ENCODE measurements around the gene SUMF1. TPM values are rescaled to one million over a fixed set of nuclear protein-coding genes. Genes with fewer than 3 reads are reported as not detected.
A peak's percentile ranks its signal among the peaks of the same experiment; 100 is the strongest.

The SUMF1 gene
- polyA plus RNA-seq, 3 donors, result 25.7 to 80.4 (median 74.2) TPM

- Histone ChIP-seq H3K4me3 (replicated peaks in 1 of 3; ENCODE audit: low read depth in 2 of 3, low read length in 3 of 3) (no peak overlapping the region), H3K4me2 (replicated peaks; ENCODE audit: extremely low read depth, low read length, poor library complexity, severe bottlenecking) (no peak overlapping the region), H3K4me1 (ENCODE audit: control insufficient read depth in 1 of 2, insufficient read depth in 2 of 2, low read length in 2 of 2) (peaks cover 48% of the 10 kb centered on the region in 2 donors), H2AFZ (ENCODE audit: insufficient read depth, low read depth, low read length, poor library complexity, severe bottlenecking) (no peak overlapping the region), H3K36me3 (replicated peaks in 1 of 2; ENCODE audit: control insufficient read depth in 1 of 2, insufficient read depth in 2 of 2, low read length in 2 of 2) (peaks cover 8 to 26% of the 10 kb centered on the region in 2 donors), H3K79me2 (ENCODE audit: insufficient read depth, low read length) (peaks cover 69% of the 10 kb centered on the region), H3K9ac (ENCODE audit: insufficient read depth, low read length, poor library complexity, severe bottlenecking) (no peak overlapping the region), H4K20me1 (ENCODE audit: insufficient read depth, low read length) (no peaks in the 10 kb centered on the region), H3K27me3 (ENCODE audit: control insufficient read depth in 2 of 2, insufficient read depth in 2 of 2, low read length in 2 of 2) (no peaks in the 10 kb centered on the region), H3K27ac (ENCODE audit: low read depth in 1 of 2, low read length in 2 of 2) (peak overlapping the region; percentile 19 to 70), H3K9me3 (replicated peaks in 1 of 2; ENCODE audit: control insufficient read depth in 1 of 2, insufficient read depth in 1 of 2, low read length in 2 of 2) (no peaks in the 10 kb centered on the region)
- no peak for DNase-seq
- Mint-ChIP-seq H3K4me3 (no peak overlapping the region), H3K36me3 (peaks cover 32 to 37% of the 10 kb centered on the region in 2 donors), H3K27me3 (ENCODE audit: low read depth in 3 of 3) (peaks cover 0 to 2% (median 0%) of the 10 kb centered on the region in 3 donors), H3K9me3 (no peaks in the 10 kb centered on the region), H3K27ac (peak overlapping the region in 6 of 7 donors; percentile 34 to 85 (median 61)), H3K4me1 (peaks cover 56% of the 10 kb centered on the region)
- intact Hi-C loops (cut with micrococcal nuclease), result no loop called here
- TF ChIP-seq CTCF (IDR thresholded peaks at IDR 0.05), result no peak
- WGBS (ENCODE audit: insufficient coverage), result 51% methylated on average over 5 of the region's 8 CpGs
These were observed 41.2 kb upstream of the SUMF1 start for GRCh38 chr3:4508048-4508981.

- H3K27me3 Mint-ChIP-seq (ENCODE audit: low read depth in 3 of 3), result peaks cover 0 to 2% (median 0%) of the 10 kb centered on the region in 3 donors
- WGBS (ENCODE audit: insufficient coverage), result 0% methylated on average over 1 of the region's 5 CpGs
These were observed 40.0 kb upstream of the SUMF1 start for GRCh38 chr3:4507024-4507596.

More at GRCh38 chr3:4507024-4507596, 40.0 kb upstream of the SUMF1 start:
- Mint-ChIP-seq H3K4me1 (peaks cover 64% of the 10 kb centered on the region), H3K4me3 (peak overlapping the region in 1 of 2 donors; percentile 56), H3K9me3 (peaks cover 0 to 2% (median 0%) of the 10 kb centered on the region in 7 donors), H3K27ac (peak overlapping the region; percentile 54 to 89 (median 82)), H3K36me3 (peaks cover 27 to 30% of the 10 kb centered on the region in 2 donors)
- no peak for TF ChIP-seq CTCF (IDR thresholded peaks at IDR 0.05)
- H3K27me3 ChIP-seq (ENCODE audit: control insufficient read depth in 2 of 2, insufficient read depth in 2 of 2, low read length in 2 of 2), result no peaks in the 10 kb centered on the region
- intact Hi-C loops (cut with micrococcal nuclease), result no loop called here
- no peak overlapping the region for H3K9ac ChIP-seq (ENCODE audit: insufficient read depth, low read length, poor library complexity, severe bottlenecking)
- H3K27ac ChIP-seq (ENCODE audit: low read depth in 1 of 2, low read length in 2 of 2), result peak overlapping the region in 1 of 2 donors; percentile 70
- peaks cover 3 to 26% of the 10 kb centered on the region in 2 donors for H3K36me3 ChIP-seq (replicated peaks in 1 of 2; ENCODE audit: control insufficient read depth in 1 of 2, insufficient read depth in 2 of 2, low read length in 2 of 2)
- H2AFZ ChIP-seq (ENCODE audit: insufficient read depth, low read depth, low read length, poor library complexity, severe bottlenecking), result no peak overlapping the region
- H3K4me2 ChIP-seq (replicated peaks; ENCODE audit: extremely low read depth, low read length, poor library complexity, severe bottlenecking), result peak overlapping the region; percentile 16
- no peak for DNase-seq
- H3K4me1 ChIP-seq (ENCODE audit: control insufficient read depth in 1 of 2, insufficient read depth in 2 of 2, low read length in 2 of 2), result peaks cover 55 to 57% of the 10 kb centered on the region in 2 donors
- no peaks in the 10 kb centered on the region for H4K20me1 ChIP-seq (ENCODE audit: insufficient read depth, low read length)
- peak overlapping the region in 1 of 3 experiments; percentile 28 for H3K4me3 ChIP-seq (replicated peaks in 1 of 3; ENCODE audit: low read depth in 2 of 3, low read length in 3 of 3)
- H3K79me2 ChIP-seq (ENCODE audit: insufficient read depth, low read length), result peaks cover 64% of the 10 kb centered on the region
- no peaks in the 10 kb centered on the region for H3K9me3 ChIP-seq (replicated peaks in 1 of 2; ENCODE audit: control insufficient read depth in 1 of 2, insufficient read depth in 1 of 2, low read length in 2 of 2)
